Endodermal cell (in vitro differentiated cells): Measurements from ENCODE around the gene WDR7. TPM values are rescaled to one million over a fixed set of nuclear protein-coding genes. Genes with fewer than 3 reads are reported as not detected.

Experiments used
- DNase-seq: peaks from one replicate; pipeline ENCODE4 v3.0.0-alpha.2; 2017
- H3K27ac ChIP-seq: 2 replicates; pipeline ENCODE4 v1.5.1; 2013; ENCODE audit warnings: mild to moderate bottlenecking, low read depth, low read length, moderate library complexity
- H3K27me3 ChIP-seq: 2 replicates; pipeline ENCODE4 v1.6.1; 2013; ENCODE audit warnings: mild to moderate bottlenecking, low read length, moderate library complexity; ENCODE audit not compliant: insufficient read depth, control insufficient read depth, poor library complexity, severe bottlenecking
- H3K36me3 ChIP-seq: 2 replicates; pipeline ENCODE4 v1.7.0; 2013; ENCODE audit warnings: mild to moderate bottlenecking, low read length, moderate library complexity; ENCODE audit not compliant: control insufficient read depth, insufficient read depth
- H3K4me1 ChIP-seq: one replicate; pipeline ENCODE4 v1.7.0; 2013; ENCODE audit warnings: low read length; ENCODE audit not compliant: control insufficient read depth, insufficient read depth
- H3K4me3 ChIP-seq: 2 replicates; pipeline ENCODE4 v1.5.1; 2013; ENCODE audit warnings: mild to moderate bottlenecking, low read length, moderate library complexity
- H3K9ac ChIP-seq: 2 replicates; pipeline ENCODE4 v1.6.1; 2013; ENCODE audit warnings: mild to moderate bottlenecking, low read length, moderate library complexity; ENCODE audit not compliant: poor library complexity, severe bottlenecking; ENCODE audit errors: extremely low read depth
- H3K9me3 ChIP-seq: 2 replicates; pipeline ENCODE4 v1.6.1; 2013; ENCODE audit warnings: mild to moderate bottlenecking, low read length, moderate library complexity; ENCODE audit not compliant: control insufficient read depth
- H3K27ac Mint-ChIP-seq: 2 replicates; pipeline ENCODE4 v1.8.0; 2020; ENCODE audit warnings: mixed read lengths
- H3K27me3 Mint-ChIP-seq: 2 replicates; pipeline ENCODE4 v1.8.0; 2021; ENCODE audit warnings: mild to moderate bottlenecking, mixed read lengths; ENCODE audit not compliant: insufficient read depth
- H3K36me3 Mint-ChIP-seq: 2 replicates; pipeline ENCODE4 v1.8.0; 2020; ENCODE audit warnings: low read depth, mixed read lengths
- H3K4me1 Mint-ChIP-seq: 2 replicates; pipeline ENCODE4 v1.8.0; 2020; ENCODE audit warnings: mixed read lengths
- H3K4me3 Mint-ChIP-seq: 2 replicates; pipeline ENCODE4 v1.8.0; 2020; ENCODE audit warnings: mild to moderate bottlenecking, moderate library complexity, mixed read lengths
- H3K9me3 Mint-ChIP-seq: 2 replicates; pipeline ENCODE4 v1.8.0; 2020; ENCODE audit warnings: mild to moderate bottlenecking, mixed read lengths
- WGBS, 2 experiments: methylation state at CpG; one replicate each; pipeline versions ENCODE4 v1.1.5 to v1.1.7; 2013; ENCODE audit warnings: missing lambda C conversion rate in 2 of 2, mixed read lengths in 1 of 2; ENCODE audit not compliant: insufficient coverage in 1 of 2, insufficient read length in 1 of 2; 5-methylcytosine and 5-hydroxymethylcytosine counted together
- long read RNA-seq, 4 experiments: library from polyadenylated mRNA in 2 of 4; library from RNA in 1 of 4; library from capped mRNA in 1 of 4; stranded (forward) in 3 of 4; unstranded in 1 of 4; transcript quantifications; one replicate each; pipeline ENCODE4 v2.0.0, GENCODE V29; 2020 to 2021; ENCODE audit warnings: inconsistent platforms in 1 of 4
- polyA plus RNA-seq, 2 experiments: library from polyadenylated mRNA; stranded (reverse); fragments of 50-300 nt; gene quantifications; one replicate each; pipeline ENCODE4 v1.2.3, GENCODE V29; 2013
- total RNA-seq, 2 donors: library from RNA; stranded (reverse); fragmentation: NEBNext Ultra II Directional in 1 of 2; extraction: Animal tissue kit (Norgen Biotek cat#: 25700) in 1 of 2; gene quantifications; 2 replicates in 1 of 2; 3 replicates in 1 of 2; pipeline ENCODE4 v1.2.1, GENCODE V29; 2021
- TF ChIP-seq, protein P1 (sequence below): fragments of 200-600 bp; sonication (generic); conservative IDR thresholded peaks from 2 replicates; pipeline ENCODE4 v1.5.0; 2021; ENCODE audit warnings: antibody characterized with exemption, mild to moderate bottlenecking

Gene WDR7
- total RNA-seq: 10 to 100 TPM; 17.1 to 22.5 TPM
- 11.0 TPM for polyA plus RNA-seq (2013, experiment 1 of 2)
- 8.0 TPM for polyA plus RNA-seq (2013, experiment 2 of 2)
- long read RNA-seq, experiment 1, partial matches to known transcripts: 1 of 1 reads
- long read RNA-seq, experiment 1, other reads (novel, unspliced or antisense): 0 of 1 reads
- long read RNA-seq, experiment 2, full-length matches to known transcripts: 10 of 20 reads
- long read RNA-seq, experiment 2, partial matches to known transcripts: 8 of 20 reads
- long read RNA-seq, experiment 2, other reads (novel, unspliced or antisense): 2 of 20 reads
- long read RNA-seq, experiment 3, full-length matches to known transcripts: 5 of 26 reads
- long read RNA-seq, experiment 3, partial matches to known transcripts: 17 of 26 reads
- long read RNA-seq, experiment 3, other reads (novel, unspliced or antisense): 4 of 26 reads
- long read RNA-seq, experiment 4: 0 reads

DNA sequence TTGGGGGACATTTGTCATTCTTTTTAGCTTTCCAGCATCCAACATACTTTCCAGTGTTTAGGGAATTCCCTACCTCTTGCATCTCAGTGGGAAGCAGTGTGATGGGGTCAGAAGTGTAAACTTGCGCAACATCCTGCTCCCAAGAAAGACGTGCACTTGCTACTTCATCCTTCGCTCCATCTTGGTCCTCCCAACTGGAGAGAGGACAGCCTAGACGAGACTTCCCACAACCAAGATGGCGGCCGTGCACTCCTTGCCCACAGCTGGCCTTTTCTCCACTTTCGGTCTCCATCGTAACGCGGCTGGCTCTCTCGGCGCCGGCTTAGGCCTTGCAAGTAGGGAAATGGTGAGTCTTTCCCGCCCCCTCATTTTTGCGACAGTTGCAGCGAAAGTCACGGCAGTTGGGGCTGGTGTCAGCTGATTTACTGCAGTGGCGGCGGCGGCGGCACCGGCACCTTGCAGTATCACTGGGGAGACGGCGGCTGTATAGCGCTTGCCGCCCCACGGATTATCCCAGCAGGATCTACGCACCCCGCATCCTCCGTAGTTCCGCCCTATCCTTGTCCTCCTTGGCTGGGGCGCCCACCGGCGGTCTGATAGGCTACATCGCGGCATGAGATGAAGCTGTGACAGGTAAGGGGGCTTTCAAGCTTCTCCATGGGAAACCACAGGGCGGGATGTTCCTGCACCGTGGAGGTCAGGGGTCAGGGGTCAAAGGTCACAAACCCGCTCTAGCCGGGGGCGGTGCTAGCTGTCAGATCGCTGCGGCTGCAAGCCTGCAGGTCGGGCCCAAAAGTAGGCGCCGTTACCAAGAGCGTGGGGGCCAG is at the start of gene WDR7:
TSS of gene WDR7 (plus strand) at position 416 of the 827 bp plus-strand sequence. CDS start 21,157 bp downstream, outside the sequence.
- Histone ChIP-seq H3K36me3 (no peaks in the 10 kb centered on the region), H3K27ac (peak within 1 kb of the TSS; percentile 50), H3K4me3 (peak within 1 kb of the TSS; percentile 86), H3K9me3 (no peaks in the 10 kb centered on the region), H3K27me3 (no peaks in the 10 kb centered on the region), H3K9ac (peak within 1 kb of the TSS; percentile 28), H3K4me1 (no peaks in the 10 kb centered on the region)
- Mint-ChIP-seq H3K9me3 (peaks cover 7% of the 10 kb centered on the region), H3K27me3 (no peaks in the 10 kb centered on the region), H3K4me3 (peak within 1 kb of the TSS; percentile 93), H3K36me3 (peaks cover 11% of the 10 kb centered on the region), H3K27ac (peak within 1 kb of the TSS; percentile 93), H3K4me1 (peaks cover 30% of the 10 kb centered on the region)
- WGBS, 2 experiments: 1% methylated on average over 13 to 47 of the region's 47 CpGs
- DNase-seq: peak; percentile 99
- TF ChIP-seq, protein P1, sequence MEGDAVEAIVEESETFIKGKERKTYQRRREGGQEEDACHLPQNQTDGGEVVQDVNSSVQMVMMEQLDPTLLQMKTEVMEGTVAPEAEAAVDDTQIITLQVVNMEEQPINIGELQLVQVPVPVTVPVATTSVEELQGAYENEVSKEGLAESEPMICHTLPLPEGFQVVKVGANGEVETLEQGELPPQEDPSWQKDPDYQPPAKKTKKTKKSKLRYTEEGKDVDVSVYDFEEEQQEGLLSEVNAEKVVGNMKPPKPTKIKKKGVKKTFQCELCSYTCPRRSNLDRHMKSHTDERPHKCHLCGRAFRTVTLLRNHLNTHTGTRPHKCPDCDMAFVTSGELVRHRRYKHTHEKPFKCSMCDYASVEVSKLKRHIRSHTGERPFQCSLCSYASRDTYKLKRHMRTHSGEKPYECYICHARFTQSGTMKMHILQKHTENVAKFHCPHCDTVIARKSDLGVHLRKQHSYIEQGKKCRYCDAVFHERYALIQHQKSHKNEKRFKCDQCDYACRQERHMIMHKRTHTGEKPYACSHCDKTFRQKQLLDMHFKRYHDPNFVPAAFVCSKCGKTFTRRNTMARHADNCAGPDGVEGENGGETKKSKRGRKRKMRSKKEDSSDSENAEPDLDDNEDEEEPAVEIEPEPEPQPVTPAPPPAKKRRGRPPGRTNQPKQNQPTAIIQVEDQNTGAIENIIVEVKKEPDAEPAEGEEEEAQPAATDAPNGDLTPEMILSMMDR: no peak

GRCh38 chr18:56606618-56607017 is 44.5 kb upstream of the WDR7 start:
- 90 to 94% methylated on average over 2 of the region's 2 CpGs for WGBS, 2 experiments
- TF ChIP-seq, protein P1: no peak
- H3K4me1 Mint-ChIP-seq: no peaks in the 10 kb centered on the region

GRCh38 chr18:56615738-56616520 is 35.2 kb upstream of the WDR7 start:
- Mint-ChIP-seq H3K27me3 (no peaks in the 10 kb centered on the region), H3K36me3 (peaks cover 63% of the 10 kb centered on the region), H3K4me1 (peaks cover 5% of the 10 kb centered on the region), H3K4me3 (no peak overlapping the region), H3K27ac (peak overlapping the region; percentile 26), H3K9me3 (no peaks in the 10 kb centered on the region)
- WGBS, 2 experiments: 70 to 89% methylated on average over 2 to 4 of the region's 7 CpGs
- H3K9ac ChIP-seq: no peak overlapping the region
- TF ChIP-seq, protein P1: no peak
- H3K9me3 ChIP-seq: no peaks in the 10 kb centered on the region
- no peak overlapping the region for H3K27ac ChIP-seq
- no peaks in the 10 kb centered on the region for H3K4me1 ChIP-seq
- no peak overlapping the region for H3K4me3 ChIP-seq
- H3K36me3 ChIP-seq: peaks cover 78% of the 10 kb centered on the region
- no peak for DNase-seq
- H3K27me3 ChIP-seq: no peaks in the 10 kb centered on the region

More at GRCh38 chr18:56606618-56607017, 44.5 kb upstream of the WDR7 start:
- peaks cover 48% of the 10 kb centered on the region for H3K36me3 Mint-ChIP-seq
- H3K27me3 Mint-ChIP-seq: no peaks in the 10 kb centered on the region
- H3K36me3 ChIP-seq: peaks cover 80% of the 10 kb centered on the region
- no peak overlapping the region for H3K27ac Mint-ChIP-seq
- no peaks in the 10 kb centered on the region for H3K27me3 ChIP-seq
- no peaks in the 10 kb centered on the region for H3K9me3 ChIP-seq
- DNase-seq: no peak
- no peaks in the 10 kb centered on the region for H3K9me3 Mint-ChIP-seq
- no peak overlapping the region for H3K9ac ChIP-seq
- no peaks in the 10 kb centered on the region for H3K4me1 ChIP-seq
- H3K4me3 ChIP-seq: no peak overlapping the region
- H3K27ac ChIP-seq: no peak overlapping the region
- no peak overlapping the region for H3K4me3 Mint-ChIP-seq
